Measurements from ENCODE around the gene ZDHHC11.
"Not testable (repeated sequence)": the region's sequence is repeated elsewhere in the genome, so short reads cannot be mapped to it uniquely, and the experiment has no call there.

The ZDHHC11 gene

GRCh38 chr5:821504-821903 lies 29.3 kb downstream of the ZDHHC11 start:
- no peak overlapping the region for H3K4me3 ChIP-seq (ENCODE audit: low read depth, low read length)
- no peak for DNase-seq (ENCODE audit: low read depth)
- TF ChIP-seq, protein P1, sequence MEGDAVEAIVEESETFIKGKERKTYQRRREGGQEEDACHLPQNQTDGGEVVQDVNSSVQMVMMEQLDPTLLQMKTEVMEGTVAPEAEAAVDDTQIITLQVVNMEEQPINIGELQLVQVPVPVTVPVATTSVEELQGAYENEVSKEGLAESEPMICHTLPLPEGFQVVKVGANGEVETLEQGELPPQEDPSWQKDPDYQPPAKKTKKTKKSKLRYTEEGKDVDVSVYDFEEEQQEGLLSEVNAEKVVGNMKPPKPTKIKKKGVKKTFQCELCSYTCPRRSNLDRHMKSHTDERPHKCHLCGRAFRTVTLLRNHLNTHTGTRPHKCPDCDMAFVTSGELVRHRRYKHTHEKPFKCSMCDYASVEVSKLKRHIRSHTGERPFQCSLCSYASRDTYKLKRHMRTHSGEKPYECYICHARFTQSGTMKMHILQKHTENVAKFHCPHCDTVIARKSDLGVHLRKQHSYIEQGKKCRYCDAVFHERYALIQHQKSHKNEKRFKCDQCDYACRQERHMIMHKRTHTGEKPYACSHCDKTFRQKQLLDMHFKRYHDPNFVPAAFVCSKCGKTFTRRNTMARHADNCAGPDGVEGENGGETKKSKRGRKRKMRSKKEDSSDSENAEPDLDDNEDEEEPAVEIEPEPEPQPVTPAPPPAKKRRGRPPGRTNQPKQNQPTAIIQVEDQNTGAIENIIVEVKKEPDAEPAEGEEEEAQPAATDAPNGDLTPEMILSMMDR (conservative IDR thresholded peaks at IDR 0.05; ENCODE audit: low read depth, low read length), result no peak

DNA sequence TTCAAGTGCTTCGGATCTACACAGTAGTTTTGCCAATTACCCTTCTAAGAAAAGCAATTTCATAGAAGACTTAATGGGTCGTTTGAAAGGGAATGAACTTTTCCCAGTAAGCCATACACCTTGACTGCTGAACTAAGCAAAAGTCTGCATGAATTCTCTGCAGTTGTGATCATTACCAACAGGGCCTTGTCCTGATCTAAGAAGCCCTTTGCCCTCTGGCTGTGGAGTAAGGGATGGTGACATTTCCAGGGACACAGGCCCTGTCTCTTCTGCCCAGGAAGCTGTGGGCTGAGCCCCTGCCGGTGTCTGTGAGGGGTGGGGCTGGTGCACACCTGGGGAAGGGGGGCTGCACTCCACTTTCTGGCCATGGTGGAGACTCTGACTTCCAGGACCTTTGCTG lies 30.5 kb downstream of the ZDHHC11 start:
- TF ChIP-seq, protein P1 (conservative IDR thresholded peaks at IDR 0.05; ENCODE audit: low read depth, low read length), result no peak
- no peak for DNase-seq (ENCODE audit: low read depth)
- H3K4me3 ChIP-seq (ENCODE audit: low read depth, low read length), result no peak overlapping the region

DNA sequence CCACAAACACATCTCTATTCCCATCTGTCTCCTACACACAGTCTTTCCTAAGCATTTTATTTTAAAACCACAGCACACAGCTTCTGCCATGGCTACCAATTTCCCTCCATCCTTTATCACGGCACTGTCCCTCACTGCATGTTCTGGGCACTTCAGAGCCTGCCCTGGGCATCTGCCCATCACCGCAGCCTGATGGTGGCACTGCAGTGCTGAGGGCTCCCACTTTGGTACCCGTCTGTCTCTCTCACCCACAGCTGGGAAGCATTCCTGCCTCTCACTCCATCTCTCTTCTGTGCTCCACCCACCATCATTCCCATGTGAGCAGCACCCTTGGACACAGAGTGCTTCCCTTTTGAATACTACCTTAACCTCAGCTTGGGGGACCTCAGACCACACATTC lies 31.7 kb downstream of the ZDHHC11 start:
- no peak overlapping the region for H3K4me3 ChIP-seq (ENCODE audit: low read depth, low read length)
- no peak for DNase-seq (ENCODE audit: low read depth)
- TF ChIP-seq, protein P1 (conservative IDR thresholded peaks at IDR 0.05; ENCODE audit: low read depth, low read length), result no peak

GRCh38 chr5:816176-816575 lies 34.6 kb downstream of the ZDHHC11 start:
- DNase-seq (ENCODE audit: low read depth), result no peak
- TF ChIP-seq, protein P1 (conservative IDR thresholded peaks at IDR 0.05; ENCODE audit: low read depth, low read length), result no peak
- no peak overlapping the region for H3K4me3 ChIP-seq (ENCODE audit: low read depth, low read length)

GRCh38 chr5:815449-815848 lies 35.3 kb downstream of the ZDHHC11 start:
- TF ChIP-seq, protein P1 (conservative IDR thresholded peaks at IDR 0.05; ENCODE audit: low read depth, low read length), result no peak
- no peak for DNase-seq (ENCODE audit: low read depth)

GRCh38 chr5:813575-813974 lies 37.2 kb downstream of the ZDHHC11 start:
- not testable (repeated sequence) for H3K4me3 ChIP-seq (ENCODE audit: low read depth, low read length); DNase-seq (ENCODE audit: low read depth)

More at GRCh38 chr5:815449-815848, 35.3 kb downstream of the ZDHHC11 start:
- no peak overlapping the region for H3K4me3 ChIP-seq (ENCODE audit: low read depth, low read length)

GRCh38 chr5:811384-811783 lies 39.4 kb downstream of the ZDHHC11 start:
- not testable (repeated sequence) for H3K4me3 ChIP-seq (ENCODE audit: low read depth, low read length); DNase-seq (ENCODE audit: low read depth)

GRCh38 chr5:807719-808514 lies 42.9 kb downstream of the ZDHHC11 start:
- not testable (repeated sequence) for H3K4me3 ChIP-seq (ENCODE audit: low read depth, low read length); DNase-seq (ENCODE audit: low read depth)
